H9 (cell line): ENCODE results near the gene CXCL5. TPM values are rescaled to one million over a fixed set of nuclear protein-coding genes. Genes with fewer than 3 reads are reported as not detected.

Source experiments
- DNase-seq: peaks from one replicate; pipeline ENCODE4 v3.0.0-alpha.2; 2017
- H2AFZ ChIP-seq: one replicate; pipeline ENCODE4 v1.6.1; 2013; ENCODE audit warnings: mild to moderate bottlenecking, low read length, control low read depth, moderate library complexity
- H2AK5ac ChIP-seq: 2 replicates; pipeline ENCODE4 v1.6.1; 2013; ENCODE audit warnings: low read length, control low read depth, mixed read lengths; ENCODE audit not compliant: insufficient read length
- H2BK120ac ChIP-seq: one replicate; pipeline ENCODE4 v1.6.1; 2013; ENCODE audit warnings: low read depth, mild to moderate bottlenecking, low read length, control low read depth, inconsistent platforms; ENCODE audit not compliant: poor library complexity, severe bottlenecking
- H2BK12ac ChIP-seq: 2 replicates; pipeline ENCODE4 v1.6.1; 2013; ENCODE audit warnings: low read length, control low read depth, mixed read lengths, low read depth; ENCODE audit not compliant: insufficient read length
- H2BK15ac ChIP-seq: 2 replicates; pipeline ENCODE4 v1.6.1; 2013; ENCODE audit warnings: low read depth, low read length, control low read depth
- H2BK20ac ChIP-seq: one replicate; pipeline ENCODE4 v1.6.1; 2013; ENCODE audit warnings: low read depth, mild to moderate bottlenecking, low read length, control low read depth, inconsistent platforms; ENCODE audit not compliant: poor library complexity, severe bottlenecking
- H2BK5ac ChIP-seq: 2 replicates; pipeline ENCODE4 v1.6.1; 2013; ENCODE audit warnings: low read length, control low read depth, mixed read lengths; ENCODE audit not compliant: insufficient read length
- H3K14ac ChIP-seq: 2 replicates; pipeline ENCODE4 v1.6.1; 2013; ENCODE audit warnings: low read length, control low read depth; ENCODE audit not compliant: insufficient read depth
- H3K18ac ChIP-seq: 2 replicates; pipeline ENCODE4 v1.6.1; 2013; ENCODE audit warnings: low read depth, mild to moderate bottlenecking, mixed read lengths, low read length, control low read depth; ENCODE audit not compliant: insufficient read length
- H3K23ac ChIP-seq: 2 replicates; pipeline ENCODE4 v1.6.1; 2013; ENCODE audit warnings: low read length, control low read depth, mixed read lengths, low read depth; ENCODE audit not compliant: insufficient read length
- H3K23me2 ChIP-seq: 2 replicates; pipeline ENCODE4 v1.6.1; 2013; ENCODE audit warnings: low read depth, mild to moderate bottlenecking, mixed read lengths, low read length, control low read depth; ENCODE audit not compliant: insufficient read length, poor library complexity, severe bottlenecking
- H3K27ac ChIP-seq: 2 replicates; pipeline ENCODE4 v1.5.1; 2013; ENCODE audit warnings: low read length, control low read depth, mixed read lengths, low read depth; ENCODE audit not compliant: insufficient read length
- H3K27me3 ChIP-seq: 2 replicates; pipeline ENCODE4 v1.6.1; 2013; ENCODE audit warnings: low read length, control low read depth, inconsistent platforms; ENCODE audit not compliant: insufficient read depth
- H3K4ac ChIP-seq: 2 replicates; pipeline ENCODE4 v1.6.1; 2013; ENCODE audit warnings: low read depth, mild to moderate bottlenecking, control low read depth, inconsistent platforms, low read length, moderate library complexity
- H3K4me1 ChIP-seq: 2 replicates; pipeline ENCODE4 v1.6.1; 2013; ENCODE audit warnings: low read length, control low read depth, inconsistent platforms; ENCODE audit not compliant: insufficient read depth
- H3K4me2 ChIP-seq: 2 replicates; pipeline ENCODE4 v1.6.1; 2013; ENCODE audit warnings: low read length, control low read depth, mixed read lengths; ENCODE audit not compliant: insufficient read length, insufficient read depth
- H3K56ac ChIP-seq: 2 replicates; pipeline ENCODE4 v1.6.1; 2013; ENCODE audit warnings: low read depth, mild to moderate bottlenecking, mixed read lengths, low read length, control low read depth; ENCODE audit not compliant: insufficient read length
- H3K79me1 ChIP-seq: 2 replicates; pipeline ENCODE4 v1.6.1; 2013; ENCODE audit warnings: low read depth, mild to moderate bottlenecking, moderate library complexity, low read length, control low read depth, inconsistent platforms; ENCODE audit not compliant: insufficient read depth, poor library complexity, severe bottlenecking
- H3K79me2 ChIP-seq: 2 replicates; pipeline ENCODE4 v1.6.1; 2013; ENCODE audit warnings: low read length, control low read depth, inconsistent platforms; ENCODE audit not compliant: insufficient read depth
- H3K9ac ChIP-seq: 2 replicates; pipeline ENCODE4 v1.6.1; 2013; ENCODE audit warnings: low read length, control low read depth, mixed read lengths; ENCODE audit not compliant: insufficient read length; ENCODE audit errors: extremely low read depth
- H3K9me3 ChIP-seq: one replicate; pipeline ENCODE4 v1.6.1; 2013; ENCODE audit warnings: low read depth, low read length, inconsistent platforms; ENCODE audit not compliant: control insufficient read depth
- H3T11ph ChIP-seq: one replicate; pipeline ENCODE4 v1.6.1; 2013; ENCODE audit warnings: mild to moderate bottlenecking, low read length, control low read depth, inconsistent platforms
- H4K20me1 ChIP-seq: one replicate; pipeline ENCODE4 v1.6.1; 2013; ENCODE audit not compliant: control insufficient read depth, insufficient read length, insufficient read depth
- H4K5ac ChIP-seq: 2 replicates; pipeline ENCODE4 v1.6.1; 2013; ENCODE audit warnings: low read depth, mild to moderate bottlenecking, mixed read lengths, low read length, control low read depth; ENCODE audit not compliant: insufficient read length
- H4K8ac ChIP-seq: replicated peaks from 2 replicates; pipeline ENCODE4 v1.6.1; 2013; ENCODE audit warnings: low read length, control low read depth, mixed read lengths, low read depth; ENCODE audit not compliant: insufficient read length
- H4K91ac ChIP-seq: 2 replicates; pipeline ENCODE4 v1.6.1; 2013; ENCODE audit warnings: low read depth, mild to moderate bottlenecking, moderate library complexity, mixed read lengths, low read length, control low read depth; ENCODE audit not compliant: insufficient read length
- H3K27ac Mint-ChIP-seq, 3 experiments: 2 replicates in 2 of 3; 3 replicates in 1 of 3; pipeline ENCODE4 v1.8.0; 2020 to 2021; ENCODE audit warnings: mixed read lengths in 3 of 3, mild to moderate bottlenecking in 1 of 3, moderate library complexity in 1 of 3
- H3K27me3 Mint-ChIP-seq: 2 replicates; pipeline ENCODE4 v1.8.0; 2021; ENCODE audit warnings: low read depth, mild to moderate bottlenecking, moderate library complexity, mixed read lengths
- H3K36me3 Mint-ChIP-seq, 3 experiments: 2 replicates in 2 of 3; 3 replicates in 1 of 3; pipeline ENCODE4 v1.8.0; 2020 to 2021; ENCODE audit warnings: low read depth in 3 of 3, mixed read lengths in 3 of 3; ENCODE audit not compliant: insufficient read depth in 1 of 3
- H3K4me1 Mint-ChIP-seq, 2 experiments: 2 replicates each; pipeline ENCODE4 v1.8.0; 2020; ENCODE audit warnings: mixed read lengths in 2 of 2
- H3K4me3 Mint-ChIP-seq, 2 experiments: 2 replicates in 1 of 2; 3 replicates in 1 of 2; pipeline ENCODE4 v1.8.0; 2020 to 2021; ENCODE audit warnings: mild to moderate bottlenecking in 2 of 2, mixed read lengths in 2 of 2, moderate library complexity in 1 of 2
- H3K9me3 Mint-ChIP-seq, 2 experiments: 2 replicates in 1 of 2; 3 replicates in 1 of 2; pipeline ENCODE4 v1.8.0; 2020; ENCODE audit warnings: mild to moderate bottlenecking in 2 of 2, mixed read lengths in 2 of 2, moderate library complexity in 1 of 2
- CTCF ChIP-seq: fragments of 200-600 bp; sonication (generic); conservative IDR thresholded peaks from 3 replicates; pipeline ENCODE4 v1.8.0; 2021; ENCODE audit warnings: antibody characterized with exemption, mild to moderate bottlenecking
- WGBS: extraction: QIAGEN DNeasy Blood & Tissue Kit; methylation state at CpG from one replicate; pipeline ENCODE4 v1.1.7; 2013; ENCODE audit warnings: missing lambda C conversion rate, low lambda C conversion rate, mixed read lengths; ENCODE audit not compliant: insufficient read length; ENCODE audit errors: extremely low coverage; 5-methylcytosine and 5-hydroxymethylcytosine counted together
- total RNA-seq: library from RNA; stranded (reverse); gene quantifications from 2 replicates; pipeline ENCODE4 v1.2.1, GENCODE V29; 2021

The CXCL5 gene
- total RNA-seq, 1 experiment from 2014 or later: 9.2 TPM

- H3K4me2 ChIP-seq: no peak overlapping the region
- no peaks in the 10 kb centered on the region for H3K27me3 ChIP-seq
- no peaks in the 10 kb centered on the region for H3K79me2 ChIP-seq
- no peak overlapping the region for H2BK120ac ChIP-seq
- H3K4me1 Mint-ChIP-seq: peaks cover 2 to 6% of the 10 kb centered on the region in 2 experiments
- no peak overlapping the region for H3K56ac ChIP-seq
- no peak overlapping the region for H2BK12ac ChIP-seq
- no peak overlapping the region for H3K14ac ChIP-seq
- H3K4me3 Mint-ChIP-seq: no peak overlapping the region
- H2BK5ac ChIP-seq: no peak overlapping the region
- H3K27ac Mint-ChIP-seq: no peak overlapping the region
- no peaks in the 10 kb centered on the region for H3K9me3 ChIP-seq
- H4K20me1 ChIP-seq: no peaks in the 10 kb centered on the region
- H3K9ac ChIP-seq: no peak overlapping the region
- H4K5ac ChIP-seq: no peak overlapping the region
- no peaks in the 10 kb centered on the region for H3K79me1 ChIP-seq
- no CpG with 5 or more reads among the region's 3 CpGs for WGBS
- H2BK15ac ChIP-seq: no peak overlapping the region
- no peak overlapping the region for H4K91ac ChIP-seq
- peaks cover 12% of the 10 kb centered on the region in 2 experiments for H3K9me3 Mint-ChIP-seq
- DNase-seq: no peak
- H3K36me3 Mint-ChIP-seq: peaks cover 0 to 9% (median 8%) of the 10 kb centered on the region in 3 experiments; a peak in 4 of 7 replicates
- H3K23me2 ChIP-seq: no peaks in the 10 kb centered on the region
- H3K4ac ChIP-seq: no peak overlapping the region
- no peak overlapping the region for H2AFZ ChIP-seq
- no peak overlapping the region for H3K23ac ChIP-seq
- no peak overlapping the region for H3K18ac ChIP-seq
- no peak overlapping the region for H4K8ac ChIP-seq
- peaks cover 3% of the 10 kb centered on the region; the same call in 1 of the 2 replicates for H3K4me1 ChIP-seq
- H3T11ph ChIP-seq: no peak overlapping the region
- no peak overlapping the region for H3K27ac ChIP-seq
- H2BK20ac ChIP-seq: no peak overlapping the region
- TF ChIP-seq CTCF: no peak
- H2AK5ac ChIP-seq: no peak overlapping the region
- peaks cover 3% of the 10 kb centered on the region; the same call in 1 of the 2 replicates for H3K27me3 Mint-ChIP-seq
Measured at GRCh38 chr4:74044677-74045076, 46.2 kb upstream of the CXCL5 start.
